ENCODE measurements around the gene DDX55.

DDX55 gene

DNA sequence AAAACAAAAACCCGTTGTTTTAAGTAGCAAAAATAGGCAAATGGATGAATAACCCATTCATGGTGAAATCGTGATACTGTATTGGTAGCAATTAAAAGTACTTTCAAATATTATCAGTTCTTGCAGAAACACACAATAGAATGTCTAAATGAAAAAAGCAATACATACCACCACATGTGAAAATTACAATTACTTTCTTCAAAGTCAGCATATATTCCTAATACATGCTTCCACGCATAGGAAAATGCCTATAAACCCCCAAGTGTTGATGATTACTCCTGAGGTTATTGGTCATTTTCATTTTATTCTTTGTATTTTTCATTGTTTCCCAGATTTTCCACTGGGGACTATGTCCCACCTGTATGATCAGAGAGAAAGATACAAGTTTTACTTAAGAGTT, 15.2 kb downstream of the DDX55 start:
- FAIRE-seq: no peak

DNA sequence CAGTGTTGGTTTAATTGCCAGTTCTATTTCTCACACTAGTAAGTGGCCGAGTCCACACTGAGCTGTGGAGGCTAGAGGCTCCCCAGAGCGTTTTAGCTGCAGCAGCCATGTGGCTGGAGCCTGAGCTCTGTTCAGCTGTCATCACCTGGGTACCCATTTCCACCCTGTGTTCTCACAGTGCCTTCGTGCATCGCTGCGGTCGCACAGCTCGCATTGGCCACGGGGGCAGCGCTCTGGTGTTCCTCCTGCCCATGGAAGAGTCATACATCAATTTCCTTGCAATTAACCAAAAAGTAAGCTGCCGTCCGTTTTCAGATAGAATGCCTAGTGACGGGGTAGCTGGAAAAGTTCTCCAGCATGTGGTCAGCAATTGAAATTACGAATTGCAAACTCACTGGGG, 15.7 kb downstream of the DDX55 start:
- FAIRE-seq: no peak

DNA sequence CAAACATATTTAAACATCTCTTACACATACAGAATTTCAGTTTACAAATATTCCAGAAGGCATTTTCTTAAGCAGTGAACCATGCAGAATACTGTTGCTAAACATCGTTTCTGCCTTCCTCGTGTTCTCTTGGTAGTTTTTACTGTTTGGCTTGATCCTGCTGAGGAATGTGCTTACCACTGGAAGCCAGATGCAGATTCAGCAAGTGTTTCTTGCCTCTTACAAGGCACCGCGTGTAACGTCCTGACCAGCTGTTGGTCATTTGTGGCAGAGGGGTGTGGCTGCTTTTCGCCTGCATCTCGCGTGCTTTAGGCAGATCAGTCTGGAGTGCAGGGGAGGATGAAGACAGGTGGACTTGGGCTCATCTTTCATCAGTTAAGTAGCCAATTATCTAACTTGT, 19.2 kb downstream of the DDX55 start:
- FAIRE-seq: no peak

DNA sequence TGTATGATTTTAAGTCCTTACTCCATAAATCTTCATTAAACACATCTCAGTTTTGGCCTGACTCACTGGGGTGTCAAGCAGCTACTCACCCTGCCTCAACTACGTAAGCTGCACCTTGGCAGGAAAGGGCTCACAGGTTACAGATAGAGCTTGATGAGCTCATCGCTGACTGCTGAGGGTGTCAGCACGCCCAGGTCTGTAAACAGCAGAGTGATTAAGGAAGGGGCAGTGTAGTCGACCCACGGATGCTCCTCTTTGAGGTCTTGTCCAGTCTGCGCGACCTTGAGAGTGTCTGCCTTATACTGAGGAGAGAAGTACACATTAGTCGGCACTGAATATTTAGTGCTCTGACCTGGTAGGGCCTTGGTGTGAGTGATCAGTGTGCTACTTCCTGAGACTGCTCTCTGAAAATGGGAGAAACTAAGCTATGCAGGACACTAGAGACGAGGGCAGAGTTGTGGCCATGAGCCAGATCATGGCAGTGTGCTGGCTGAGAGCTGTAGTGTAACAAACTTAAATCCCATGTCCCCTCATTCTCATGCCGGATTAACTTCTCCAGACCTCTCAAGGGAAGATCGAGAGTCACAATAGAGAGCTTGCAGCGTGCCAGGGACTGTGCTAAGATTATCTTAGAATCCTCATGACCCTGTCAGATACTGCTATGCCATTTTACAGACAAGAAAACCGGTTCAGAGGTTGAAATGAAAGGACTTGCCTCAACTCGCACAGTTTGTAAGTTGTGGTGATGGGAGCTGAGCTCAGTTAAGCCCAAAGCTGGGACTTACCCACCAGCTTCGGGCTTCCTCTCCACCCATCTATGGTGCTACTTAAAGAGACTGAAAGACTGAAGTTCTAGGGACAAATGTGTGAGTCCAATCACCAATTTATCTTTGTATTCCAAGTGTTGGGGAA, 20.0 kb downstream of the DDX55 start:
- no peak for FAIRE-seq

DNA sequence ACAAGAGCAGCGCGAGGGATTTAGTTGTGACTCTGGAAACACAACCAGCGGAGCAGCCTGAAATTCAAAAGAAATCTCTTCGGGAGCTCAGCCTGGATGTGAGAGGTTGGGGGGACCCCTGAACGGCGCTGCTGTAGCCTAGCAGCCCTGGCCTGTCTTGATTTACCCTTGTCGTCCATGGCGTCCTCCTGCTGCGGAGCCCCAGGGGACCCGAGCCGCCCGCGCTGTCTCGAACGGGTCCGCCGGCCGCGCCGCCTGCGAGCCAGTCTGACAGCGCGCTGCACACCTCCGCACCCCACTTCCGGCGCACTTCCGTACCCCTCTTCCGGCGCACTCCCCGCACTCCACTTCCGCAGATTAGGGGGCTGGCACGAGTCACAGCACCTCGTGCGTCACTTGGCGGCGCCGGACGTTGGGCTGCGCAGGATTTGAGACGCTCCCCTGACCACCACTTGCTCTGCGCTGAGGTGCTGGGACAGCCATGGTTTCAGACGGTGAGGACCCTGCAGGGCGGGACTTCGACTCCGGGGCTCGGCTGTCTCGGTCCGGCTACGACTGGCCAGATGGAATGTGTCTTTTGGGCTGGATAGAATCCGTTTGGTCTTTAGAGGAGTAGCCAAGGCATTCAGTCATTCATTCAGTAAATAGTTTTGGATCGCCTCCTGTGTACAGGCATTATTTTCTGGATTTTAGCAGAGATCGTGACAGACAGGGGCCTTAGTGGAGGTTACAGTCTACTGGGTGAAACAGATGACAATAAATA, 31.7 kb downstream of the DDX55 start, which contains the start of the genes EIF2B1 and GTF2H3:
Gene EIF2B1, minus strand, starts transcription at position 308 of the 763 bp plus-strand sequence. Its CDS starts 129 bp downstream, at position 179.
Gene GTF2H3, plus strand, starts transcription at position 451 of the 763 bp plus-strand sequence. Its CDS starts 31 bp downstream, at position 482.
- FAIRE-seq: no peak

DNA sequence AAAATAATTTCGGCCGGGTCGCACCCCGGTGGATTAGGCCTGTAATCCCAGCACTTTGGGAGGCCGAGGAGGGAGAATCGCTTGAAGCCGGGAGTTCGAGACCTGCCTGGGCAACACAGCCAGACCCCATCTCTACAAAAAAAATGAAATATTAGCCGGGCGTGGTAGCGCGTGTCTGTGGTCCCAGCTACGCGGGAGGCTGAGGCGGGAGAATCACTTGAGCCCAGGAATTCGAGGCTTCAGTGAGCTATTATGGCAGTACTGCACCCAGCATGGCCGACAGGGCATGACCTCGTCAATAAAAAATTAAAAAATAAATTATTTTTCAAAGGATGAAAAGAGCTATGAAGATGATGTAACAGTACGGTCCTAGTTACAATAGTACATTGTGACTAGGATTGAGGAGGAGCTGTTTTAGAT, 32.3 kb downstream of the DDX55 start:
- no peak for FAIRE-seq

DNA sequence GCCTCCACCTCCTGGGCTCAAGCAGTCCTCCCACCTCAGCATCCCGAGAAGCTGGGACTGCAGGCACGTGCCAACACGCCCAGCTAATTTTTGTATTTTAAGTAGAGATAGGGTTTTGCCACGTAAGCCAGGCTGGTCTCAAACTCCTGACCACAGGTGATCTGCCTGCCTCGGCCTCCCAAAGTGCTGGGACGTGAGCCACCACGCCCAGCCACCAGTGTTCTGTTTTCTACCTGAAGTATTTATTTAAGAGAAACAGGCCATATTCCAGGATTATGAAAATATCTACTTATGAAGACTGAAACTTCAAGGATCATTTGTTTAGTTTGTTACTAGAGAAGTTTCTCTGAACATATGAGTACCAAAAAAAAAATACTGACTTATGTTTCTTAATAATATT, 42.0 kb downstream of the DDX55 start:
- FAIRE-seq: no peak

DNA sequence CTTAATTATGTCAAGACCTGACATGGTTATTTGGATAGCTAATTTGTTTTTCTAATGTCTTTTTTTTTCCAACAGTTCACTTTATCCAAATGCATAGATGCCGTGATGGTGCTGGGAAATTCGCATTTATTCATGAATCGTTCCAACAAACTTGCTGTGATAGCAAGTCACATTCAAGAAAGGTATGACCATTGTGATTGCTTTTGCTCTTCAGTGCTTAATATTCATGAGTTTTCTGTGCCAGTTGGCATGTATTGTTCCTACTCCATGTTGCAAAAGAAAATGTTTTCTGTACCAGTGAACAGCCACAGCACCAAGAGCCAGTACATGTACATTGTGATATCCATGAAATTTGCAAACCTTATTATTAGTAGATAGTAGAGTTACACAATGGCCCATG, 43.5 kb downstream of the DDX55 start:
- FAIRE-seq: no peak

DNA sequence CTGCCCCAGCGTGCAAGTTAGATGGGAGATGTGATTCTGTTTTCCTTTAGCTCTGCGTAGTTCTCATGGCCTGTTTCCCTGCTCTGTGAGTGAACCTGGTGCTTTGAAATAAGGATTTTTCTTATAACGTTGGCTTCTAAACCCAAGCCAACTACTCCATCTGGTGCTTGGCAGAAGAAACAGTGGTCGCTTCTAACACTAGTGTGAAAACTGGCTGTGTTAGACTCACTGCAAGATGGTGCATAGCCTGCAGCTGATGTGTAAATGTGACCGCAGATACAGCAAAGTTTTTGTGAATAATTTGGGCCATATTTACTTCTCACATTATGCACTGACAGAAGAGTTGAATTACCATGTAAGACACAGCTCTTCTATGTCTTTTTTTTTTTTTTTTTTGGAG, 44.0 kb downstream of the DDX55 start:
- FAIRE-seq: no peak

DNA sequence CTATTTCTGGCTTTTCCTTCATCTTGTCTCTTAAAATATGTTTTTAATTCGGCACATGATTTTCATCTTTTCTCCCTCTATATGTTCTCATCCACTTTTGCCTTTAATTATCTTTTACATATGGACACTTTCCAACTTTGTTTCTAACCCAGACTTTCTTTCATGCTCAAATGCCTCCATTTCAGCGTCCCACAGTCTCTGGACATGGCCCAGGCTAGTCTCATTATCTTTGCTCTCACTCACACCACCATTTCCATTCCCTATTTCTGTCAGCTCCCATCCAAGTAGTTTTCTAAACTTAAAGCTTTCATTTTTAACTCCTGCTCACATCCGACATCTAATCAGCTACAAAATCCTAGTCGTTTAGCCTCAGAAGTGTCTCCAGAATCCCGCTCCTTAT, 46.5 kb downstream of the DDX55 start:
- FAIRE-seq: no peak

DNA sequence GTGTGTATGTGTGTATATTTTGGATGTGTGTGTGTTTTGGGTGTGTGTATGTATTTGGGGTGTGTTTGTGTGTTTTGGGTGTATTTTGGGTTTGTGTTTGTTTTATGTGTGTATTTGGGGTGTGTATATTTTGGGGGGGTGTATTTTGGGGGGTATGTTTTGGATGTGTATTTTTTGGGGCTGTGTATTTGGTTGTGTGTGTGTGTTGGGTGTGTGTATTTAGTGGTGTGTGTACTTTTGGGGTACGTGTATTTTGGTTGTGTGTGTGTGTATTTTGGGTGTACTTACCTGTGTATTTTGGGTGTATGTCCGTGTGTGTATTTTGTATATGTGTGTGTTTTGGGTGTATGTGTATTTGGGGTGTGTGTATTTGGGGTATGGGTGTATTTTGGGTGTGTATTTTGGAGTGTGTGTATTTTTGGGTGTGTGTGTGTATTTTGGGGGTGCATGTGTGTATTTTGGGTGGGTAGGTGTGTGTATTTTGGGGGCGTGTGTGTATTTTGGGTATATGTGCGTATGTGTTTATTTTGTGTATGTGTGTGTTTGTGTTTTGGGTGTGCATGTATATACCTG, 52.3 kb downstream of the DDX55 start:
- no peak for FAIRE-seq

DNA sequence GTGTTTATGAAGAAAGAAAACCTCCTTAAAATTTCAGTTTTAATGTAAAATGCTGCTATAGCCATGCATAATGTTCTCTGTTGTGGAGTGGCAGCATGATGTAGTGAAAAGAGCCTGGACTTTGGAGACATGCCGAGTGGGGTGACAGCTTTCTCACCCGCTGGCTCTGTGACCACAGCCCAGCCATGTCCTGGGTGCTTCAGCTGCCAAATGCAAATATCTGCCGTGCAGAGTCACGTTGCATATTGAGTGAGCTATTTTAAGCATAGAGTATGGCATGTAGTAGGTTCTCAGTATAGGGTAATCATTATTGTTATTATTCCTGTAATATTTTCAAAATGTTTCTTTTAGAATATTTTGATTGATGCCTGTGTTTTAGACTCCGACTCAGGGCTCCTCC, 53.5 kb downstream of the DDX55 start:
- FAIRE-seq: no peak

DNA sequence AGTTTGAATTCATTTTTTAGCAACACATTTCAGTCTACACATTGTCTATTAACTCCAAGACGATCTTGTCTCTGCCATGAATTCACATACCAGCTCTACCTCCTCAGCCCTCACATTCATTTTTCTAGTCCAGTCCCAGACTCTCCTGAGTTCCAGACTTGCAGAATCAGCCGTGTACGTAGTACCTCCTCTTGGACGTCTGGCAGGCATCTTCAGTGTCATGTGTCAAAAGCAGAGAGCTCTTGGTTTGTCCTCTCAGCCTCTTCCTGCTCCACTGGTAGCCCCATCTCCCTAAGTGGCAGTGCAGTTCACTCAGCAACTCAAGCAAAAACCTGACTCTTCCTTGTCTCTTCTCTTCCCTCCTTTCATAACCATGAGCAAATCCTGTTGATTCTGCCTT, 54.5 kb downstream of the DDX55 start:
- FAIRE-seq: no peak

DNA sequence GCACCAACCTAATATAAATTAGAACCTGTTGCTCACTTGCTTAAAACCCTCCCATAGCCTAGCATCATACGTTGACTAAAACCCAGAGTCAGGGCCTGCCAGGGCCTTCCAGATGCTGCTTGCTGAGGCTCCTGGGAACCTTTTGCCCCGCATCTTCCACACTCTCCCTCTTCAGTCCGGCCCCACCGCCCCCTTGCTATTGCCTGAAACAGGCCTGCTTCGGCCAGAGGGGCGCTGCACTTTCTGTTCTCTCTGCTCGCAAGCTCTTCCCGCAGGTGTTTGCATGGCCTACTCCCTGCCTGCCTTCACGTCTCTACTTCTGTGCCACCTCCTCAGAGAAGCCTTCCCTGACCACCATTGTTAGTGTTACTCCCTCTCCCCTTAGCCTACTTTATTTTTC, 55.3 kb downstream of the DDX55 start:
- no peak for FAIRE-seq

DNA sequence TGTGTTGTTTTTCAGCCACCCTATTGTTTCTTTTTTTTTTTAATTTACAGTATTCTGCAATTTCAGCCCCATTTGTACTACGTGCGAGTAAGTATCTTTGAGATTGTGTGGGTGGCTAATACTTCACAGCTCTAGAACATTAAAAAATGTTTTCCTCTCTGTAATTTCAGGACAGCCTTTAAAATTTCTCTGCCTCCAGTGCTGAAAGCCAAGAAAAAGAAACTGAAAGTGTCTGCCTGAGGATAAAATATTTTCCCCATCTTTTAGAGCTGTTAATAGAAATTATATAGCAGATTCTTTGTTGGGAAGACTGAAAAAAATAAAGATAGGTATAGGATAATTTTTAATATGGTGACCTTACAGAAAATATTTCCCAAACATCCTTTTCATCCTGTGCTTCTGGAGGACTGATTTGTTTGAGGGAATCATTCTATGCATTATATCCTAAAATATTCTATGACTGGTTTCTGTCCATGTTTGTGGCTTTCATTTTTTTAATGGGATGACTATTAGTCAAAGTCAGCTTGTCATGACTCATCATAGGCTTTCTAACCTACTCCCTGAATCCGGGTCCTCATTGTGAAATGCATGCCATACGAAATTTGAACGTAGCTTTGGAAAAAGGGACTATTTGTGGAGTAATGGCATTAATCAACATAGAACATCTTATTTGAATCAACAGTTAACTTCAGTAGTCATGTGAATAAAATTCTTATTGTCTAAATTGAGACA, 58.3 kb downstream of the DDX55 start:
- no peak for FAIRE-seq

DNA sequence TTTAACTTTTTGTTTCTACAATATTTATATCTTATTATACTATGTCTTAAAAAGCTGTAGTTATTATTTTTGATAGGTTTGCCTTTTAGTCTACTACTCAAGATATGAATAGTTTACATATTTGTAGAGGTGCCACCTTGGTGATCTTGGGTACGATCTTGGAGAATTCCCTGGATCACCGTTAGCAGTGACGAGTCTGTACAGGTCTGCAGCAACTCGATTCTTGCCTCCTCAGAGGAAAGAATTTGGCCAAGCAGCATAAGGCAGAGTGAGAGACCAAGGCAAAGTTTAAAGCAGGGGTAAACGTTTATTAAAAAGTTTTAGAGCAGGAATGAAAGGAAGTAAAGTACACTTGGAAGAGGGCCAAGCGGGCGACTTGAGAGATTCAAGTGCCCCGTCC, 65.9 kb downstream of the DDX55 start:
- FAIRE-seq: no peak

Measured in colon (tissue), 2 donors.